IMR-90 (cell line): Measurements from ENCODE around the gene KRTAP10-9. TPM values are rescaled to one million over a fixed set of nuclear protein-coding genes. Genes with fewer than 3 reads are reported as not detected.

Experiments used
- ATAC-seq: fragments of 200-7000 bp; cut with Tn5 transposase; 2 replicates; pipeline ENCODE4 v1.9.1; 2020; ENCODE audit warnings: low read depth, mild to moderate bottlenecking, moderate library complexity
- BruUV-seq: library from RNA; stranded (reverse); fragments of 400-500 nt; replicated peaks from 2 replicates; lab custom pipeline; 2021; lab: Mats Ljungman, UMichigan
- CTCF ChIA-PET: fragments of 300-600 bp; formaldehyde crosslinking; extraction: SDS; loops from one replicate; lab custom pipeline; 2021; ENCODE audit warnings: antibody characterized with exemption; lab: Yijun Ruan, JAX
- POLR2A ChIA-PET: fragments of 300-600 bp; sonication (Branson Sonifier 250); formaldehyde crosslinking; loops from one replicate; lab custom pipeline; 2022; ENCODE audit warnings: antibody characterized with exemption; ENCODE audit not compliant: unreplicated experiment; lab: Charles Lee
- DNase-seq: peaks from one replicate; pipeline ENCODE4 v3.0.0; 2013
- H2AFZ ChIP-seq: replicated peaks from 2 replicates; pipeline ENCODE3; 2013; ENCODE audit warnings: low read length, mild to moderate bottlenecking; ENCODE audit not compliant: poor library complexity
- H2AK5ac ChIP-seq: 2 replicates; pipeline ENCODE4 v1.6.1; 2013; ENCODE audit warnings: low read depth, low read length, inconsistent platforms
- H2AK9ac ChIP-seq: replicated peaks from 2 replicates; pipeline ENCODE3; 2013; ENCODE audit warnings: mild to moderate bottlenecking, low read depth, low read length, moderate library complexity; ENCODE audit not compliant: poor library complexity
- H2BK120ac ChIP-seq: 2 replicates; pipeline ENCODE4 v1.6.1; 2013; ENCODE audit warnings: low read depth, low read length, inconsistent platforms
- H2BK15ac ChIP-seq: 3 replicates; pipeline ENCODE4 v1.6.1; 2013; ENCODE audit warnings: low read depth, low read length, inconsistent platforms
- H2BK20ac ChIP-seq: 2 replicates; pipeline ENCODE4 v1.6.1; 2013; ENCODE audit warnings: low read depth, mild to moderate bottlenecking, inconsistent platforms, low read length, moderate library complexity
- H2BK5ac ChIP-seq: 2 replicates; pipeline ENCODE4 v1.6.1; 2013; ENCODE audit warnings: mild to moderate bottlenecking, low read depth, low read length, inconsistent platforms; ENCODE audit not compliant: poor library complexity, severe bottlenecking
- H3K14ac ChIP-seq: replicated peaks from 2 replicates; pipeline ENCODE4 v1.6.1; 2013; ENCODE audit warnings: low read depth, low read length, inconsistent platforms
- H3K18ac ChIP-seq: 2 replicates; pipeline ENCODE4 v1.6.1; 2013; ENCODE audit warnings: low read depth, low read length, control low read depth
- H3K23ac ChIP-seq: 2 replicates; pipeline ENCODE4 v1.6.1; 2013; ENCODE audit warnings: low read depth, low read length, inconsistent platforms
- H3K27ac ChIP-seq: 2 replicates; pipeline ENCODE4 v1.5.1; 2013; ENCODE audit warnings: mild to moderate bottlenecking, control low read depth, low read length; ENCODE audit not compliant: insufficient read depth
- H3K27me3 ChIP-seq: 2 replicates; pipeline ENCODE4 v1.6.1; 2013; ENCODE audit warnings: low read length; ENCODE audit not compliant: control insufficient read depth, insufficient read depth
- H3K36me3 ChIP-seq: 2 replicates; pipeline ENCODE4 v1.6.1; 2013; ENCODE audit warnings: low read length, mixed read lengths; ENCODE audit not compliant: control insufficient read depth, insufficient read depth
- H3K4ac ChIP-seq: 2 replicates; pipeline ENCODE4 v1.6.1; 2013; ENCODE audit warnings: low read depth, low read length, inconsistent platforms
- H3K4me1 ChIP-seq: 2 replicates; pipeline ENCODE4 v1.6.1; 2013; ENCODE audit warnings: low read length, mixed read lengths; ENCODE audit not compliant: control insufficient read depth, insufficient read depth
- H3K4me2 ChIP-seq: 2 replicates; pipeline ENCODE4 v1.6.1; 2013; ENCODE audit warnings: low read depth, mild to moderate bottlenecking, control low read depth, low read length, moderate library complexity
- H3K4me3 ChIP-seq: 2 replicates; pipeline ENCODE4 v1.5.1; 2013; ENCODE audit warnings: low read depth, mild to moderate bottlenecking, control low read depth, low read length, moderate library complexity; ENCODE audit not compliant: insufficient read depth
- H3K56ac ChIP-seq: 2 replicates; pipeline ENCODE4 v1.6.1; 2013; ENCODE audit warnings: low read length, inconsistent platforms; ENCODE audit not compliant: insufficient read depth; ENCODE audit errors: extremely low read depth
- H3K79me1 ChIP-seq, 2 experiments: 2 replicates each; pipeline ENCODE4 v1.6.1; 2013; ENCODE audit warnings: low read length in 2 of 2, inconsistent platforms in 1 of 2, low read depth in 1 of 2
- H3K9ac ChIP-seq: 2 replicates; pipeline ENCODE4 v1.6.1; 2013; ENCODE audit warnings: low read depth, low read length, control low read depth
- H3K9me1 ChIP-seq: 2 replicates; pipeline ENCODE4 v1.6.1; 2013; ENCODE audit warnings: low read length, inconsistent platforms; ENCODE audit not compliant: insufficient read depth
- H3K9me3 ChIP-seq: 2 replicates; pipeline ENCODE4 v1.6.1; 2013; ENCODE audit warnings: low read length; ENCODE audit not compliant: control insufficient read depth, insufficient read depth
- H4K20me1 ChIP-seq: 2 replicates; pipeline ENCODE4 v1.6.1; 2013; ENCODE audit warnings: low read length, inconsistent platforms; ENCODE audit not compliant: insufficient read depth
- H4K5ac ChIP-seq: 2 replicates; pipeline ENCODE4 v1.6.1; 2013; ENCODE audit warnings: mild to moderate bottlenecking, low read depth, low read length, control low read depth
- H4K8ac ChIP-seq, 2 experiments: 2 replicates each; pipeline ENCODE4 v1.6.1; 2013; ENCODE audit warnings: low read depth in 2 of 2, low read length in 2 of 2, control low read depth in 1 of 2, inconsistent platforms in 1 of 2
- H4K91ac ChIP-seq: 2 replicates; pipeline ENCODE4 v1.6.1; 2013; ENCODE audit warnings: low read depth, low read length, inconsistent platforms; ENCODE audit not compliant: insufficient read depth
- BHLHE40 ChIP-seq: fragments of 150-350 bp; IDR thresholded peaks from 2 replicates; pipeline ENCODE4 v1.6.1; 2016; ENCODE audit warnings: mild to moderate bottlenecking, low read depth, low read length
- CHD1 ChIP-seq: IDR thresholded peaks from 2 replicates; pipeline ENCODE4 v1.6.1; 2012; ENCODE audit warnings: low read depth, low read length, improper control_type of control experiment
- CTCF ChIP-seq: conservative IDR thresholded peaks from 2 replicates; pipeline ENCODE4 v1.5.1; 2012; ENCODE audit warnings: mild to moderate bottlenecking, low read depth, low read length, improper control_type of control experiment
- FOS ChIP-seq: fragments of 150-350 bp; IDR thresholded peaks from 2 replicates; pipeline ENCODE4 v1.6.1; 2016; ENCODE audit warnings: low read depth, low read length
- MAFK ChIP-seq: IDR thresholded peaks from 2 replicates; pipeline ENCODE4 v1.6.1; 2012; ENCODE audit warnings: low read depth, low read length, improper control_type of control experiment
- MAZ ChIP-seq: IDR thresholded peaks from 2 replicates; pipeline ENCODE4 v1.6.1; 2012; ENCODE audit warnings: low read depth, mild to moderate bottlenecking, low read length, improper control_type of control experiment, moderate library complexity, borderline replicate concordance
- MXI1 ChIP-seq: IDR thresholded peaks from 2 replicates; pipeline ENCODE4 v1.6.1; 2012; ENCODE audit warnings: low read depth, mild to moderate bottlenecking, low read length, moderate library complexity, borderline replicate concordance
- NFE2L2 ChIP-seq: fragments of 150-350 bp; IDR thresholded peaks from 2 replicates; pipeline ENCODE4 v1.6.1; 2016; ENCODE audit warnings: low read depth, mild to moderate bottlenecking, low read length
- POLR2A ChIP-seq: IDR thresholded peaks from 2 replicates; pipeline ENCODE4 v1.6.1; 2012; ENCODE audit warnings: mild to moderate bottlenecking, low read depth, low read length
- RCOR1 ChIP-seq: IDR thresholded peaks from 2 replicates; pipeline ENCODE4 v1.6.1; 2012; ENCODE audit warnings: mild to moderate bottlenecking, low read length, improper control_type of control experiment; ENCODE audit not compliant: insufficient replicate concordance
- RFX5 ChIP-seq: IDR thresholded peaks from 2 replicates; pipeline ENCODE4 v1.8.0; 2012; ENCODE audit warnings: low read depth, mild to moderate bottlenecking, low read length, moderate library complexity
- USF2 ChIP-seq: fragments of 150-350 bp; IDR thresholded peaks from 2 replicates; pipeline ENCODE4 v1.6.1; 2017; ENCODE audit warnings: mild to moderate bottlenecking, antibody characterized with exemption, low read length, low read depth
- WGBS, 2 experiments: methylation state at CpG; one replicate each; pipeline versions ENCODE4 v1.1.5 to v1.1.7; 2013; ENCODE audit warnings: missing lambda C conversion rate in 2 of 2; ENCODE audit not compliant: insufficient read length in 1 of 2; ENCODE audit errors: extremely low coverage in 2 of 2; 5-methylcytosine and 5-hydroxymethylcytosine counted together
- dilution Hi-C: fragments of 300-500 bp; cut with HindIII; formaldehyde crosslinking; loops from one replicate; pipeline ENCODE4 v1.14.3; 2018; ENCODE audit warnings: low sequenced_read_pairs; ENCODE audit not compliant: unreplicated experiment
- in situ Hi-C: fragments of 300-500 bp; cut with MboI; formaldehyde crosslinking; loops from 3 replicates; pipeline ENCODE4 v1.14.3; 2019; ENCODE audit warnings: low sequenced_read_pairs, inconsistent platforms, mixed read lengths
- intact Hi-C: fragments of 100-400 bp; cut with micrococcal nuclease; formaldehyde crosslinking; loops from 2 replicates; pipeline ENCODE4 v1.10.0; 2022
- polyA plus RNA-seq, 3 experiments: library from polyadenylated mRNA; depleted of rRNA; stranded (reverse); fragments of >200 nt; gene quantifications; 2 replicates each; pipeline ENCODE4 v1.2.3, GENCODE V29; 2012; ENCODE audit warnings: low replicate concordance in 1 of 3
- total RNA-seq: library from RNA; depleted of rRNA; stranded (reverse); fragments of >200 nt; gene quantifications from 2 replicates; pipeline ENCODE4 v1.2.3, GENCODE V29; 2012
- TF ChIP-seq, protein P1 (sequence below): fragments of 150-350 bp; IDR thresholded peaks from 2 replicates; pipeline ENCODE4 v1.6.1; 2016; ENCODE audit warnings: low read depth, mild to moderate bottlenecking, low read length, moderate library complexity, borderline replicate concordance

The KRTAP10-9 gene
- total and polyA plus RNA-seq, 2 of the 4 experiments (the other 2 are of a cell fraction) = not detected

GRCh38 chr21:44618909-44619308, 8.0 kb upstream of the KRTAP10-9 start:
- no peaks in the 10 kb centered on the region for H3K36me3 ChIP-seq
- no peak overlapping the region for H4K5ac ChIP-seq
- CTCF ChIA-PET = interaction anchor here (0.7 kb wide), 1 partner anchor 52 kb away, joined by 3 read pairs; no protein-coding TSS in a partner anchor
- POLR2A ChIA-PET = no interaction called here
- H3K27ac ChIP-seq = no peak overlapping the region
- H2AK9ac ChIP-seq = no peak overlapping the region
- no peak for ATAC-seq
- H3K18ac ChIP-seq = no peak overlapping the region
- H3K4me3 ChIP-seq = no peak overlapping the region
- H3K14ac ChIP-seq = no peak overlapping the region
- no TSS peak for BruUV-seq
- H3K79me1 ChIP-seq = no peaks in the 10 kb centered on the region
- intact Hi-C loops (loop anchor here (1.0 kb wide), 1 partner anchor 174 kb away; no protein-coding TSS in a partner anchor), in situ Hi-C loops (no loop called here), dilution Hi-C loops (no loop called here)
- no peak overlapping the region for H2AK5ac ChIP-seq
- peaks cover 3% of the 10 kb centered on the region; the same call in 1 of the 2 replicates for H3K9me3 ChIP-seq
- no peak overlapping the region for H2BK15ac ChIP-seq
- no peak overlapping the region for H4K8ac ChIP-seq
- H4K20me1 ChIP-seq = no peaks in the 10 kb centered on the region
- TF ChIP-seq POLR2A (no peak), MXI1 (no peak), BHLHE40 (no peak), RFX5 (no peak), RCOR1 (no peak), CHD1 (no peak), FOS (no peak), USF2 (no peak), MAFK (no peak), MAZ (no peak), CTCF (no peak), NFE2L2 (no peak)
- TF ChIP-seq, protein P1, sequence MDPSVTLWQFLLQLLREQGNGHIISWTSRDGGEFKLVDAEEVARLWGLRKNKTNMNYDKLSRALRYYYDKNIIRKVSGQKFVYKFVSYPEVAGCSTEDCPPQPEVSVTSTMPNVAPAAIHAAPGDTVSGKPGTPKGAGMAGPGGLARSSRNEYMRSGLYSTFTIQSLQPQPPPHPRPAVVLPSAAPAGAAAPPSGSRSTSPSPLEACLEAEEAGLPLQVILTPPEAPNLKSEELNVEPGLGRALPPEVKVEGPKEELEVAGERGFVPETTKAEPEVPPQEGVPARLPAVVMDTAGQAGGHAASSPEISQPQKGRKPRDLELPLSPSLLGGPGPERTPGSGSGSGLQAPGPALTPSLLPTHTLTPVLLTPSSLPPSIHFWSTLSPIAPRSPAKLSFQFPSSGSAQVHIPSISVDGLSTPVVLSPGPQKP = no peak
- H4K91ac ChIP-seq = no peak overlapping the region
- H3K23ac ChIP-seq = no peak overlapping the region
- H3K56ac ChIP-seq = no peak overlapping the region
- H2BK5ac ChIP-seq = no peak overlapping the region
- no peak overlapping the region for H2AFZ ChIP-seq
- H3K4me2 ChIP-seq = no peak overlapping the region
- no peak overlapping the region for H2BK120ac ChIP-seq
- peaks cover 3% of the 10 kb centered on the region; the same call in 1 of the 2 replicates for H3K27me3 ChIP-seq
- H2BK20ac ChIP-seq = no peak overlapping the region
- H3K9me1 ChIP-seq = no peaks in the 10 kb centered on the region
- H3K9ac ChIP-seq = no peak overlapping the region
- DNase-seq = no peak
- H3K4me1 ChIP-seq = no peaks in the 10 kb centered on the region
- no peak overlapping the region for H3K4ac ChIP-seq
- 70% methylated on average over 2 of the region's 3 CpGs; no CpG with 5 or more reads in 1 of the 2 experiments for WGBS, 2 experiments
